ENCODE measurements around the gene ROCK2.

Gene ROCK2

DNA sequence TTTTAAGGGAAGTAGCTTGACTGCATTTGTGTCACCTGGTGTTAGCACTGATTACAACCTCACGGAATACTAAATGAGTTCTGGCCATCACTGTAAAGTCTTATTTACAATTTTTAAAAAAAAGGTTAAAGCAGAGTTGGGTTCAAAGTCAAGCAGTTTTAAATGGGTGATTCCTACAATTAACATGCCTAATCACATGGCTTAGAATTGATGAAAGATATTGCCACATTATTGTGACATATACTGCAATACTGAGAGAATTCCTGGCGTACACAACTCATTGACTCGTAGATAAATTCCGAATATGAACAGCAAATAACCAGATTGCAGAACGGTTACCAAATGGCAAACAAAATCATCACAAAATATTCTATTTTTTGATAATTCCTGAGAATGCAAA is 34.2 kb downstream of the ROCK2 start:
- no peak for DNase-seq (ENCODE audit: low spot score)

DNA sequence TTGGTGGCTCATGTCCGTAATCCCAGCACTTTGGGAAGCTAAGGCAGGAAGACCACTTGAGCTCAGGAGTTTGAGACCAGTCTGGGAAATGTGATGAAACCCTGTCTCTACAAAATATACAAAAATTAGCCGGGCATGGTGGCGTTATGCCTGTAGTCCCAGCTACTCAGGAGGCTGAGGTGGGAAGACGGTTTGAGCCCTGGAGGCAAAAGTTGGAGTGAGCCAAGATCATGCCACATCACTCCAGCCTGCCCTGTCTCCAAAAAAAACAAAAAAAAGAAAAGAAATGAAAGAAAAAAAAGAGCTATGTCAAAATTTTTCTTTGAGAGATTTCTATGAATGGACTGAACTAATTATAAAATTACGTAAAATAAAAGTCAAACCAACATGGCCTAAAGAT is 34.7 kb downstream of the ROCK2 start:
- DNase-seq (ENCODE audit: low spot score): no peak

DNA sequence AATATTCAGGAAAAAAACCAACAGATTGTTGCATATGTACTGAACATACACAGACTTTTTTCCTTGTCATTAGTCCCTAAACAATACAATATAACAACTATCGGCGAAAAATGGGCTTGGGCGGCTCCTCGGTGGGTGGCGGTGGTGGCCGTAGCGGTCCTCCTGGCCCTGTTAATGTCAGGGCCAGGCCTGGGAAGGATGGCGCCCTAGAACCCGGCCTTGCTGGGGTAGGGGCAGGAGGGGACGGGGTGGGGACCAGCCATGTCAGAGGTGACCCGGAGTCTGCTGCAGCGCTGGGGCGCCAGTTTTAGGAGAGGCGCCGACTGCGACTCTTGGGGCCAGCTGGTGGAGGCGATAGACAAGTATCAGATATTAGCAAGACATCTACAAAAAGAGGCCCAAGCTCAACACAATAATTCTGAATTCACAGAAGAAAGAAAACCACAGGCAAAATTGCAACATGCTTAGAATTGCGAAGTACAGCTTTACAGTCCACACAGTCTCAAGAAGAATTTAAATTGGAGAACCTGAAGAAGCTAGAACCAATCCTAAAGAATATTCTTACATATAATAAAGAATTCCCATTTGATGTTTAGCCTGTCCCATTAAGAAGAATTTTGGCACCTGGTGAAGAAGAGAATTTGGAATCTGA is 36.5 kb downstream of the ROCK2 start:
- DNase-seq (ENCODE audit: low spot score): no peak

DNA sequence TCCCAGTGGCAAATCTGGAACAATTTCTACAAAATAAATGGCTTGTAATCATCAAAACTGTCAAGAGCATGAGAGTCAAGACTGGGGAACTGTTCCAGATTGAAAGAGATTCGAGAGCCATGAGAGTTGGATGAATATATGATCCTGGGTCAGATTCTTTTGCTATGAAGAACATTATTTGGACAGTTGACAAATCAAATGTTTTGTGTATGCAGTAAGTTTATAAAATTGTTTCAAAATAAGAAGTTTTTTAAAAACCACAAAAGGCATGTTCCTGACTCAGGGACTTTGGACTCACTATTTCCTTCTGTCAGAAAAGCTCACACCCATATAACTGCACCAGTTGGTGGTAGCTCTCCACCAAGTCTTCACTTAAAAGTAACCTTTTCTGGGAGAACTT is 38.5 kb downstream of the ROCK2 start:
- DNase-seq (ENCODE audit: low spot score): no peak

DNA sequence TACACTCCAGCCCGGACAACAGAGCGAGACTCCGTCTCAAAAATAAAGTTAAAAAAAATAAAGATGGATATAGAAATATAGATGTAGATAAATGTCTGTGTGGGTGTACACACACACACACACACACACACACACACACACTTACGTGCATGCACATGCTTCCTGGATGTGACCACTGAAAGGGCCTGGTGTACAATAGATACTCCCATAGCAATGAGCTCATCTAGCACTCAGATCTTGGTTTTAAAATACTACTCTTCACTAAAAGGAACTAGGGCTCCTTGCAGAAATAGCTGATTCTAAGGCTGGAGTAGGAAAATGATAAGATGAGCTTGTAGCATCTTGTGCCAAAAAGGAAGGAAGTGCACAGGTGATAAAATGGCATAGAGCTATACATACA is 39.1 kb downstream of the ROCK2 start:
- no peak for DNase-seq (ENCODE audit: low spot score)

DNA sequence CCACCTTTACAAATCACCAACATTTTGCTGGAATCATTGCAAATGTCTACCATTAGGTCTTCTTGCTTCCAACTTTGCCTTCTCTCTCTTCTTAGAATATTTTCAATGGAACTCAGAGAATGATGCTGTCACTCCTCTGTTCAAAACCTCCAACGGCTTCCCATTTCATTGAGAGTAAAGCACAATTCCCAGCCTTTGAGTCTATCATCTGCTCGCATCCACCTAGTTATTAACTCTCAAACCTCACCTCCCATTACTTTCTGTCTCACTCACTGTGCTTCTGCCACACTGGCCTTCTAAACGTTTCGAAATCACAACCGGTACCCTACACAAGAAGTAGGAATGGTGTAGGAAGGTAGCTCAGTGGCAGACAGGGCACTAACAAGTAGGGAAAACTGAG is 40.0 kb downstream of the ROCK2 start:
- DNase-seq (ENCODE audit: low spot score): no peak

DNA sequence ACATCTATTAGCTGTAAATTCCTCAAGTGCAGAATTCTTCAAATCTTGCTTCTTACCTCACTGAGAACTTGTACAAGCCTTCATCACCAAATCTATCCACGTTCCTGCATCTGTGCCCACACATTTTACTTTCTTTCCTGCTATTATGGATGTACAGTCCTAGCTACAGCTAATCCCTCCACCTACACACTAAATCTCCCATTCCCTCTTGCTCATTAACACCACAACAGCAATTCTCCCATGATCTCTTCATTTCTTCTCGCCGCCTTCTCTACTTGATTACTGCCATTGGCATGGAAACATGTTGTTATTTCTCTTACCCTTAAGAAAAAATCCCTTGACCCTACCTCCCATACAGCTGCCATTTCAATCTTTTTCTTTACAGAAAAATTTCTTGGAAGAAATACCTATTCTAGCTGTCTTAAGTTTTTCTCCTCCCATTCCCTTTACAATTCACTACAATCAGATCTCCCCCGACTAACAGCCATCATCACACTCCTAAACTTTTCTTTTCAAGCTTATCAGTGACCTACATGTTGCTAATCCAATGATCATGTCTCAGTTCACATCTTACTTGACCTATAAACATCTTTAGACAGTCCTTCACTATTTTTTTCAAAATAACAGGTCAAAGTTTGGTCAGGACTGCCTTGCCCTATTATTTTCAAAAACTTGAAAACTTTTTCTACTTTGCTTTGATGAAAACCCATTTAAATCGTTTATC is 41.0 kb downstream of the ROCK2 start:
- no peak for DNase-seq (ENCODE audit: low spot score)

DNA sequence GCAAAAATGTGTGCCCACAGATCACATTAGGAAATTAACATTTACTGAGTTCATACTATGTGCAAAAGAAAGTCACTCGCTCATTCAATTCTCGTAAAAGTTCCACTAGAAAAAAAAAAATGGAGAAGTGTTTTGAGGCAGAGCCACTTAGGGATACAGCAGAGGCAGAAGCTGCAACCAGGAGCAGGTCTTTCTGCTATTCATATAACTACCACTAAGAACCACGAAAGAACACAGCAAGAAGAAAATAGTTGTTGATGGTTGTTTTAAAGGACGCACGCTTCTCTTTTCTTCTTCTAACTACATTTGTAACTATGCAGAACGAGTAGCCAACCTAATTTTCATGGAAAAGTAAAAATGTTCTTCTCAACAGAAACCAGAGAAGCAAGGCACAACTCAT is 45.0 kb downstream of the ROCK2 start:
- DNase-seq (ENCODE audit: low spot score): no peak

DNA sequence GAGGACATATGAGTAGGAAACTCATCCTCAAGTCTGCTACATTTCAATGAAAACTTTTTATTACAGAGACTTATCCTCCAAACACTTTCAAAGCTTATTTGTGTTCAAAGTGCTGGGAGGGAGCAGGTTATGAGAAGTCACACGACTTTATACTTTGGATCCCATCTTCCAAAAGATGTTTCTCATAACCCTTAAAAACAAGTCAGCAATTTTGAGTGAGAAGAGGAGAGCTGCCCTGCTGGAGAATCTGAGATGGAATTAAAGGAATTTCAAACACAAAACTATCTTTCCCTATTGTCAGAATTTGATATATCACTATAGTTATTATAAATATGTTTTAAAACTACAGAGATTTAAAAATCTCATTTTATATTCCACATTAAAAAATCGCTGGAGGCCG is 45.8 kb downstream of the ROCK2 start:
- no peak for DNase-seq (ENCODE audit: low spot score)

DNA sequence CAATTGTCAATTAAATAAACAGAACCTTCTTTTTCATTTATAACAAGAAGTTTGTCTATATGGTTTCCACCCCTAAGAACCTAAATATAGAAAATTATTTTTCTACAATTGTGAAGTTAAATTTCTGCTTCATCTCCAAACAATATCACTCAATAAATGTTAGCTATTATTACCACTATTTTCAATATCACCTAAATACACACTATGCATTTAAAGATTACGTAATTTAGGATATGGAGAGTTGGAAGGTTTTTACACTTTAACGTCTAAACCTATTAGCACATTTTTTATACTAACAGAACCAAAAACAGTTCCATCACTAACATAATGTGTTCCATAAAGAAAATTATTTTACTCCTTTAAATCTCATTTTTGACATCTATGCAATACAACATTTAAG is 48.0 kb downstream of the ROCK2 start:
- DNase-seq (ENCODE audit: low spot score): no peak

DNA sequence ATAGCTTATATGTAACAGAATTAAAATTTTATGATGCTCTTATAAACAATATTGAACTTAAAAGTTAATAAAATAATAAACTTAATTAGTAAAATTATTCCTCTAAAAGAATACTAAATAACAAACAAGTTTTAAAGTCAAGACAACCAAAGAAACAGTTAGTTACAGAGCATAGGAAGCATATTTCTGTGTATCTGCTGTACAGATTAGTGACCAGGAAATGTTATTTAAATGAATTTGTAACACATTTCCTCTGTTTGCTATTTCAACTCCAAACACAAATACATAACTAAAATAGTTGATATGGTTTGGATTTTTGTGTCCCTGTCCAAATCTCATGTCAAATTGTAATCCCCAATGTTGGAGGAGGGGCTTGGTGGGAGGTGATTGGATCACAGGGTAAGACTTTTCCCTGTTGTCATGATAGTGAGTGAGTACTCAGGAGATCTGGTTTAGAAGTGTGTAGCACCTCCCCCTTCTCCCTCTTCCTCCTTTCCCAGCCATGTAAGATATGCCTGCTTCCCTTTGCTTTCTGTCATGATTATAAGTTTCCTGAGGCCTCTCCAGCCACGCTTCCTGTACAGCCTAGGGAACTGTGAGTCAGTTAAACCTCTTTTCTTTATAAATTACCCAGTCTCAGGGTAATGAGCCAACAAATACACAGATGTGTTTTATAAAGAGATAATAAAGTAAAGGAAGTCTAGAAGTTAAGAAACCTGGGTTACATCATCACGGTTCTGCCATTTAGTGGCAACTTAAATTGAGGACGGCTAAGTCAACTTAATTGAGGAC is 51.8 kb downstream of the ROCK2 start:
- DNase-seq (ENCODE audit: low spot score): no peak

DNA sequence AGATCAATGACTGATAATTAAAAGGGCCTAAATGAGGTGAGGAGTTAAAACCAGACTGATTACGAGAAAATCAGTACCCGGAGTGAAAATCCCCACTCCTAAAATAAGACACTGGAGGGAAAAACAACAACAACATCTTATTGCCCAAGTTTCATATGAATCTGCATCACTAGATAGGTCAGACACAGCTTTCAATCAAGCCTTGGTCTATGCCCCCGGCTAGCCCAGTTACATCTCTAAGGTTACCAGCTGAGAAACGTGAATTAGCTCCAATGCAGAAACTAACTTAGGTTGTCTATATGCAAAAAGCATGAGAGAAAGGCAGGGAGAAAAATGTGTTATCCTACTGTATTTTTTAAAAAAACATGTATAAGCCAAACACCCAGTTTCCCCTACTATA is 53.7 kb downstream of the ROCK2 start:
- no peak for DNase-seq (ENCODE audit: low spot score)

DNA sequence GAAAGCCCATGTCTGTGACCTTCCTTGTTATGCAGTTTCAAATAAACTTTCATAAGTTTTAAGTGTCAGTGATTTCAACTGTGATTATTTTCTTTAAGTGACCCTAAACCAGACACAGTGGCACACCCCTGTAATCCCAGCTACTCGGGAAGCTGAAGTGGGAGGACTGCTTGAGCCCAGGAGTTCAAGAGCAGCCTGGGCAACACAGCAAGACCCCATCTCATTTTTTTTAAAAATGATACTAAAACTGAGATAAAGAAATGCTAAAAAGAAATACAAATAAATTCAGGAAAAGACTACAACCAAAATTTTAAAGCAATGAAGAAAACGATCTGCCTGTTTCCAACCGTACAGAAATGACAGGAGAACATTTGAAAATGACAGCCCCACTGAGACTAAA is 54.2 kb downstream of the ROCK2 start:
- no peak for DNase-seq (ENCODE audit: low spot score)

DNA sequence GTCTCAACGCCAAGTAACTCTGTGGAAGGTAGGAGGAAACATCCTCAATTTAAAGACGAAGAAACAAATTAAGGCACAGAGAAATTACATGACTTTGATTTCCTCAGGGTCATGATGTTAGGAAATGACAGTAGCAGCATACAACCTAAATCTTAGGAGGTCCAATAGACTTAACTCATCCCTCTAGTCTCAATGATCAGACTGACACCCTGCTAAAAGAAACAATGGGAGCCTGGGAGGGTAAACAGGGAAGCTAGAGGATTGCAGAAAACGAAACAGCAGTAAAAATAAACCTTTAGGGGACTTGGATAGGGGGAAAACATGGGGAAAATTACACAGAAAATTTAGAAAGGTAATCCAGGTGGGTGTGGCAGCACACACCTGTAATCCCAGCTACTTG is 56.0 kb downstream of the ROCK2 start:
- no peak for DNase-seq (ENCODE audit: low spot score)

DNA sequence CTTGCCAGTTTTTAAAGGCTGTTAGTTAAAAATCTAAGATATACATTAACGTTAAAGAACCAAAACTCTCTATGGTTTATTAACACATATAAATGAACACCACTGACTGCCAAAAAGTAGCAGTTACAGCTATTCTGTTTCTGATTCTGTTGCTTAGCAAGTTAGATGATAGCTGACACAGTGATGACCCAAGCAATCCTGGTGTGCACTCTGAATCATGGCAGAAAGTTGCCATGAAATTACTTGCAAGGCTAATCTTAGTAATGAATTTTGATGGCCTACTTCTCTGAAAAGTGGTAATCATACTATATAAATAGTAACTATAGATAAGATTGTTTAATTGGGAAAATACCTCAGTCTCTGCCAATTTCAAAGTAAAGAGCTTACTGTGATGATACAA is 57.7 kb downstream of the ROCK2 start:
- no peak for DNase-seq (ENCODE audit: low spot score)

DNA sequence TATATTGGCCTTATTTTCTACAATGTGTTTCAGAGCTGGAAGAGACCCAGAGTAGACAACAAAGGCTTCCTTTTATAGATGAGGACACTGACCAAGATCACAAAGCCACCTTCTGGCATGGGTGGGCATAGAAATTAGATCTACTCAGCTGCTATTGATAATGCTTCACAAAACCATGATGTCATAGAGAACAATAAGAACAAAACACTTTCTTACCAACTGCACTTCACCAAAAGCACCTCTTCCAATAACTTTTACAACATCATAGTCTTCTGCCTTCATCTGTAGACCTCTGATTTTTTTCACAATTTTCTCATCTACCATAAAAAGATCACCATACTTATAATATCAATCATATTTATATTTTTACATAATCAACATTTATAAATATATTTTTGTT is 58.1 kb downstream of the ROCK2 start:
- DNase-seq (ENCODE audit: low spot score): no peak

DNA sequence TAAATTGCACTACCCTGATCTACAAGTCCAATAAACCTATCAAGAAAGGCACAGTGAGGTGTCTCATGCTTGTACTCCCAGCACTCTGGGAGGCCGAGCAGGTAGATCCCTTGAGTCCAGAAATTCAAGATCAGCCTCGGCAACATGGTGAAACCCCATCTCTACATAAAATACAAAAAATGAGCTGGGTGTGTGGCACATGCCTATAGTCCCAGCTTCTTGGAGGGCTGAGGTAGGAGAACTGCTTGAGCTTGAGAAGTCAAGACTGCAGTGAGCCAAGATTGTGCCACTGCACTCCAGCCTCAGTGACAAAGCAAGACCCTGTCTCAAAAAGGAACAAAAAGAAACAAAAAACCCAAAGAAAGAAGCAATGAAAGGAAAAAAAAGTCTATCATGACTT is 58.9 kb downstream of the ROCK2 start:
- no peak for DNase-seq (ENCODE audit: low spot score)

DNA sequence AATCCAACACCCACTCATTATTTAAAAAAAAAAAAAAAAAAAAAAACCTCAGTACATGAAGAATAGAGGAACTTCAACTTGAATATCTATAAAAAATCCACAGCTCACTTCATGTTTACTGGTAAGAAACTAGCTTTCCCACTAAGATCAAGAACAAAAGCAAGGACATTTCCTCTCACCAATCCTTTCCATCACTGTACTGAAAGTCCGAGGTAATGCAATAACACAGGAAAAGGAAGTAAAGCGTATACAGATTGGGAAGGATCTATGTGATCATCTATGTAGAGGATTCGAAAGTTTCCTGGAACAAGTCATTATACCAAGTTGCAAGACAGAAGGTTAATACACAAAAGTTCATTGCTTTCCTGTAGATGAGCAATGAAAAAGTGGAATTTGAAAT is 63.2 kb downstream of the ROCK2 start:
- DNase-seq (ENCODE audit: low spot score): no peak

DNA sequence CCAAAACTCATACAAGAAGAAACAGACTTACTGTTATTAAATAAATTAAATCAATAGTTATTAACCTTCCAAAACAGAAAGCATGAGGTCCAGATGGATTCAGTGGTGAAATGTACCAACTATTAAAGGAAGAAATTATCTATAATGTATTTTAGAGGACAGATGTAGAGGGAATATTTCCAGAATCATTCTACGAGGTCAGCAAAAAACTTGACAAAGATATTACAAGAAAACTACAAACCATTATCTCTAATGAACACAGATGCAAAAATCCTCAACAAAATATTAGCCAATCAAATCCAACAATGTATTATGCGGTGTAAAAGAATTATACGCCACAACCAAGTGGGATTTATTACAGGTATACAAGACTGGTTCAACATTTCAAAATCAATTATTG is 63.7 kb downstream of the ROCK2 start:
- no peak for DNase-seq (ENCODE audit: low spot score)

DNA sequence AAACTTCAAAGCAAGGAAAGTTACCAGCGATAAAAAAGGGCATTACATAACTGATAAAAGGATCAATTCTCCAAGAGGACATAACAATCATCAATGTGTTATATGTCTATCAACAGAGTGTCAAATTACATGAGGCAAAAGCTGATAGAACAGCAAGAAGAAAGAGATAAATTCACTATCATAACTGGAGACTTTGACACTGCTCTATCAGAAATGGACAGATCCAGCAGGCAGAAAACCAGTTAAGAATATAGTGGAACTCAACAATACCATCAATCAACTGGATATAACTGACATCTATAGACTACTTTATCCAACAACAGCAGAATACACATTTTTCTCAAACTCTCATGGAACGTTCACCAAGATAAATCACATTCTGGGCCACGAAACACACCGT is 65.0 kb downstream of the ROCK2 start:
- no peak for DNase-seq (ENCODE audit: low spot score)

DNA sequence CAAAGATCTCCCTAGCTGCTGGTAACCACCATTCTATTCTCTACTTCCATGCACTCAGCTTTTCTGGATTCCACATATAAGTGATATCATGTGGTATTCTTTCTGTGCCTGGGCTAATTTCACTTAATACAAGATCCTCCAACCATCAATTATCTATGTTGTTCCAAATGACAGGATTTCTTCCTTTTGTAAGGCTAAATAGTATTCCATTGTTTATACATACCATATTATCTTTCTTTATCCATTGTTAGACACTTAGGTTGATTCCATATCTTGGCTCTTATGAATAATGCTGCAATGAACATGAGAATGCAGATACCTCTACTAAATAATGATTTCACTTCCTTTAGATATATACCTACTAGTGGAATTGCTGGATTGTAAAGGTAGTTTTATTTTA is 66.2 kb downstream of the ROCK2 start:
- no peak for DNase-seq (ENCODE audit: low spot score)

DNA sequence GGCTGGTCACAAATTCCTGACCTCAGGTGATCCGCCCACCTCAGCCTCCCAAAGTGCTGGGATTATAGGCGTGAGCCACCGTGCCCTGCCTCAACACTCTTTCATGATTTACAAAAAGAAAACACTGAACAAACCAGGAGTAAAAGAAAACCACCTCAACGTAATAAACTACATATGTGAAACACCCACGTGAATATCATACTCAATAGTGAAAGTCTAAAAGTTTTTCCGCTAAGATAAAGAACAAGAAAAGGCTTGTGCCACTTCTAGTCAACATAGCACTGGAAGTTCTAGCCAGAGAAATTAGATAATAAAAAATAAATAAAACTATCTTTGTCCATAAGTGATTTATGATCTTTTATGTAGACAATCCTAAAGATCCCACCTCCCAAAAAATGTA is 68.5 kb downstream of the ROCK2 start:
- DNase-seq (ENCODE audit: low spot score): no peak

DNA sequence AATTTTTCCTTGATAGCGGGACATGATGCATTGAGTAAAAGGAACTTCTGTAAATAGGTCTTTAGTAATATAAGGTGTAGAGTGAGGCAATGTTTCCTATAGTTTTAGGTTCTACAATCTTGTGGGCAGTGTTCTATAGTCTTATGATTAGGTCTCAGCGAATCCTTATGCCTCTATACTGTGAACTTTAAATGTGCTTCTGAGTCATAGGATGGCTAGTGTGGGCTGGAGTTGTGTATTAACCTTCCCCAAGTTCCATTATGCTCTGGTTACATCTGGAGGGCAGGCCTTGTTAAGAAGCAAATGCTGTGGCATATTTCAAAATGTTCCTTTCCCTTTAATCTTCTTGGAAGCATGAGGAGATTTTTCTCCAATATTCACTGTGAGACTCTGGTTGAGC is 73.5 kb downstream of the ROCK2 start:
- no peak for DNase-seq (ENCODE audit: low spot score)
